HCT116 (cell line): ENCODE measurements around the gene UVSSA. TPM values are rescaled to one million over a fixed set of nuclear protein-coding genes. Genes with fewer than 3 reads are reported as not detected.

Source experiments
- ATAC-seq: fragments of 200-7000 bp; cut with Tn5 transposase; 2 replicates; pipeline ENCODE4 v1.9.1; 2020; ENCODE audit warnings: mild to moderate bottlenecking, moderate library complexity
- BruUV-seq: library from RNA; stranded (reverse); fragments of 400-500 nt; replicated peaks from 2 replicates; lab custom pipeline; 2021; lab: Mats Ljungman, UMichigan
- CTCF ChIA-PET: fragments of 300-600 bp; sonication (Branson Sonifier 250); formaldehyde crosslinking; loops from one replicate; lab custom pipeline; 2021; ENCODE audit warnings: antibody characterized with exemption; lab: Charles Lee
- POLR2A ChIA-PET: fragments of 300-600, 350-600 bp; sonication (Branson Sonifier 250); formaldehyde crosslinking; loops from one replicate; lab custom pipeline; 2021; ENCODE audit warnings: antibody characterized with exemption; lab: Charles Lee
- RAD21 ChIA-PET, 2 experiments: fragments of 300-600 bp; sonication (Branson Sonifier 250); formaldehyde crosslinking; loops; one replicate each; lab custom pipeline; 2023; ENCODE audit warnings: low total read pairs in 2 of 2; ENCODE audit not compliant: uncharacterized antibody in 2 of 2, unreplicated experiment in 2 of 2, low non-redundant PET in 1 of 2; lab: Charles Lee
- DNase-seq: peaks from one replicate; pipeline ENCODE4 v3.0.0-alpha.2; 2010; ENCODE audit warnings: low read depth, low spot score
- H2AFZ ChIP-seq: fragments of 200-600 bp; shearing (Covaris generic), sonication (generic); 2 replicates; pipeline ENCODE4 v1.6.1; 2017; ENCODE audit warnings: low read depth, mixed run types, mixed read lengths, antibody characterized with exemption, low read length; ENCODE audit not compliant: poor library complexity, severe bottlenecking
- H3K27ac ChIP-seq: 2 replicates; pipeline ENCODE4 v1.5.1; 2012; ENCODE audit warnings: low read depth, low read length
- H3K27me3 ChIP-seq: fragments of 200-600 bp; sonication (generic); 2 replicates; pipeline ENCODE4 v1.6.1; 2016; ENCODE audit warnings: mixed run types, low read length, mixed read lengths; ENCODE audit not compliant: insufficient read depth
- H3K36me3 ChIP-seq, 2 experiments: fragments of 200-500 bp in 1 of 2; fragments of 200-600 bp in 1 of 2; sonication (Bioruptor generic) in 1 of 2; sonication (generic) in 1 of 2; 2 replicates each; pipeline versions ENCODE4 v1.5.1 to v1.6.1; 2014 to 2016; ENCODE audit warnings: low read length in 2 of 2, inconsistent platforms in 1 of 2, mixed read lengths in 1 of 2, mixed run types in 1 of 2; ENCODE audit not compliant: insufficient read depth in 2 of 2, control insufficient read depth in 1 of 2
- H3K4me1 ChIP-seq, 2 experiments: fragments of 200-600 bp in 1 of 2; sonication (generic) in 1 of 2; 2 replicates each; pipeline versions ENCODE4 v1.5.1 to v1.6.1; 2012 to 2017; ENCODE audit warnings: low read length in 2 of 2, inconsistent platforms in 1 of 2, mild to moderate bottlenecking in 1 of 2, mixed read lengths in 1 of 2, mixed run types in 1 of 2, moderate library complexity in 1 of 2; ENCODE audit not compliant: insufficient read depth in 2 of 2, control insufficient read depth in 1 of 2
- H3K4me2 ChIP-seq: fragments of 200-600 bp; sonication (generic); 2 replicates; pipeline ENCODE4 v1.6.1; 2017; ENCODE audit warnings: mixed run types, low read length, mixed read lengths
- H3K4me3 ChIP-seq, 2 experiments: fragments of 200-600 bp in 1 of 2; sonication (generic) in 1 of 2; replicated peaks in 1 of 2; 2 replicates each; pipeline ENCODE4 v1.5.1; 2011 to 2016; ENCODE audit warnings: low read length in 2 of 2, control low read depth in 1 of 2, low read depth in 1 of 2, mild to moderate bottlenecking in 1 of 2, mixed read lengths in 1 of 2, mixed run types in 1 of 2
- H3K79me2 ChIP-seq: fragments of 200-600 bp; sonication (generic); 2 replicates; pipeline ENCODE4 v1.6.1; 2017; ENCODE audit warnings: mild to moderate bottlenecking, mixed run types, low read length, moderate library complexity, mixed read lengths; ENCODE audit not compliant: insufficient read depth
- H3K9ac ChIP-seq: fragments of 200-600 bp; sonication (generic); 2 replicates; pipeline ENCODE4 v1.6.1; 2016; ENCODE audit warnings: low read length, mixed read lengths
- H3K9me2 ChIP-seq: fragments of 200-600 bp; sonication (generic), shearing (Covaris generic); 2 replicates; pipeline ENCODE4 v1.6.1; 2017; ENCODE audit warnings: mixed run types, mild to moderate bottlenecking, moderate library complexity; ENCODE audit not compliant: insufficient read depth
- H3K9me3 ChIP-seq, 2 experiments: fragments of 200-500 bp in 1 of 2; fragments of 200-600 bp in 1 of 2; sonication (Bioruptor generic) in 1 of 2; sonication (generic) in 1 of 2; 2 replicates each; pipeline ENCODE4 v1.6.1; 2014 to 2017; ENCODE audit warnings: low read length in 2 of 2, mixed read lengths in 2 of 2, inconsistent platforms in 1 of 2, low read depth in 1 of 2, mild to moderate bottlenecking in 1 of 2, mixed run types in 1 of 2, moderate library complexity in 1 of 2; ENCODE audit not compliant: control insufficient read depth in 1 of 2, insufficient read depth in 1 of 2
- H4K20me1 ChIP-seq: fragments of 200-600 bp; sonication (generic), shearing (Covaris generic); 2 replicates; pipeline ENCODE4 v1.6.1; 2017; ENCODE audit warnings: mixed run types, mild to moderate bottlenecking, moderate library complexity; ENCODE audit not compliant: insufficient read depth
- EGR1 ChIP-seq: IDR thresholded peaks from 2 replicates; pipeline ENCODE4 v1.6.1; 2012; ENCODE audit warnings: low read depth
- ELF1 ChIP-seq: IDR thresholded peaks from 2 replicates; pipeline ENCODE4 v1.6.1; 2012; ENCODE audit warnings: low read depth, borderline replicate concordance
- EZH2 ChIP-seq: fragments of 200-600 bp; sonication (generic); IDR thresholded peaks from 2 replicates; pipeline ENCODE4 v1.6.1; 2017; ENCODE audit warnings: antibody characterized with exemption, mixed run types
- EZH2phosphoT487 ChIP-seq: fragments of 200-600 bp; IDR thresholded peaks from 2 replicates; pipeline ENCODE4 v1.6.1; 2018; ENCODE audit warnings: antibody characterized with exemption, borderline replicate concordance
- JUND ChIP-seq: IDR thresholded peaks from 2 replicates; pipeline ENCODE4 v1.6.1; 2012
- POLR2AphosphoS5 ChIP-seq: IDR thresholded peaks from 2 replicates; pipeline ENCODE4 v1.6.1; 2011; ENCODE audit warnings: mild to moderate bottlenecking, low read depth, low read length, moderate library complexity
- SIN3A ChIP-seq: IDR thresholded peaks from 2 replicates; pipeline ENCODE4 v1.6.1; 2012; ENCODE audit warnings: low read depth
- SP1 ChIP-seq: IDR thresholded peaks from 2 replicates; pipeline ENCODE4 v1.6.1; 2012; ENCODE audit warnings: low read depth
- ZFX ChIP-seq: fragments of 450-650 bp; IDR thresholded peaks from 2 replicates; pipeline ENCODE4 v1.6.1; 2017
- ZNF274 ChIP-seq: fragments of 200-500 bp; sonication (Bioruptor generic); IDR thresholded peaks from 2 replicates; pipeline ENCODE4 v1.6.1; 2014; ENCODE audit warnings: mild to moderate bottlenecking, low read depth, low read length, inconsistent platforms
- intact Hi-C: fragments of 100-400 bp; cut with micrococcal nuclease; formaldehyde crosslinking; loops from 2 replicates; pipeline ENCODE4 v1.10.0; 2022
- total RNA-seq: library from RNA; stranded (reverse); gene quantifications from one replicate; pipeline ENCODE4 v1.2.1, GENCODE V29; 2021; ENCODE audit not compliant: unreplicated experiment
- TF ChIP-seq, protein P1 (sequence below): IDR thresholded peaks from 2 replicates; pipeline ENCODE4 v1.6.1; 2012
- TF ChIP-seq, protein P2 (sequence below): IDR thresholded peaks from 2 replicates; pipeline ENCODE4 v1.6.1; 2012; ENCODE audit warnings: low read depth
- TF ChIP-seq, protein P3 (sequence below): IDR thresholded peaks from 2 replicates; pipeline ENCODE4 v1.6.1; 2012
- TF ChIP-seq, protein P4 (sequence below), 3 experiments: fragments of 200-600 bp in 1 of 3; sonication (generic) in 1 of 3; IDR thresholded peaks in 2 of 3; conservative IDR thresholded peaks in 1 of 3; 2 replicates each; pipeline ENCODE4 v1.5.1; 2012 to 2017; ENCODE audit warnings: low read depth in 2 of 3, low read length in 2 of 3, antibody characterized with exemption in 1 of 3, borderline replicate concordance in 1 of 3, control low read depth in 1 of 3, mild to moderate bottlenecking in 1 of 3, mixed read lengths in 1 of 3, mixed run types in 1 of 3, moderate library complexity in 1 of 3; ENCODE audit not compliant: insufficient read depth in 1 of 3

UVSSA gene
- total RNA-seq, 1 experiment from 2014 or later, result 30.5 TPM

DNA sequence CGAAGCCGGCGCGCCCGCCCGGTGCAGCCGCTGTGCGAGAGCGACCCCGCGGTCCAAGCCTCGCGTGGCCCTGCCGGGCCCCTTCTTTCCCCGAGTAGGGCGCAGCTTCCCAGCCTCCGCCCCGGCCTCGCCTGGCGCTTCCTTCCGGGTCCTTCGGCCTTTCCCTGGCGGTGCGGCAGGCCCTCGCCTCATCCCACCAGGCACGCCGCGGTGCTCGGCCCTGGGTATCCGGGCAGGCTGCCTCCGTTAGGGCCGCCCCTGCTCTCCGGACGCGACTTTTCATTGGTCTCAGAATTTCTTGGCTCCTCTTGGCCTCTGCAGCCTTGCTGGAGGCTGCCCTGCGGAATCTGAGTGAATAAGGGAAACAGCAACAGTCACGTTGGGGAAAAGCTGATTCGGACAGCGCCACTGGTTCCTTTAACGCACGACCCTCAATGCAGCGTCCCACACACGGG, 429 bp downstream of the UVSSA start:
- TF ChIP-seq EGR1, result no peak
- no peak for TF ChIP-seq ELF1
- TF ChIP-seq POLR2AphosphoS5, result peak; percentile 21; the same call in 1 of the 2 replicates
- TF ChIP-seq ZFX, result peak; percentile 93; the same call in 1 of the 2 replicates
- TF ChIP-seq, all 23 proteins: peak for 2
- peak overlapping the region; percentile 73 to 76 for H3K4me3 ChIP-seq
- H3K9ac ChIP-seq, result peak overlapping the region; percentile 85
- ChIA-PET RAD21 (no interaction called here), CTCF (interaction anchor here (1.0 kb wide), 1 partner anchor 9 kb away, joined by 5 read pairs; no protein-coding TSS in a partner anchor), POLR2A (interaction anchor here (1.3 to 2.1 kb wide), 3 partner anchors 15 to 99 kb away, joined by 3 to 8 read pairs (median 3); partner anchors contain the start of gene CTBP1)
- H3K27me3 ChIP-seq, result no peaks in the 10 kb centered on the region
- DNase-seq (no peak), ATAC-seq (peak; percentile 43)
- no peak overlapping the region for H2AFZ ChIP-seq
- no peaks in the 10 kb centered on the region for H3K9me2 ChIP-seq
- peaks cover 8 to 32% of the 10 kb centered on the region in 2 experiments for H3K4me1 ChIP-seq
- H3K27ac ChIP-seq, result peak overlapping the region; percentile 99
- no peaks in the 10 kb centered on the region for H3K9me3 ChIP-seq
- intact Hi-C loops, result loop anchor here (1.0 to 5.0 kb wide), 2 partner anchors 60 to 99 kb away; partner anchors contain the start of gene MAEA
- no peaks in the 10 kb centered on the region; a peak in 1 of 4 replicates for H3K36me3 ChIP-seq
- H3K4me2 ChIP-seq, result peak overlapping the region; percentile 85
- BruUV-seq, result no TSS peak
- H4K20me1 ChIP-seq, result no peaks in the 10 kb centered on the region
- peaks cover 29% of the 10 kb centered on the region for H3K79me2 ChIP-seq

DNA sequence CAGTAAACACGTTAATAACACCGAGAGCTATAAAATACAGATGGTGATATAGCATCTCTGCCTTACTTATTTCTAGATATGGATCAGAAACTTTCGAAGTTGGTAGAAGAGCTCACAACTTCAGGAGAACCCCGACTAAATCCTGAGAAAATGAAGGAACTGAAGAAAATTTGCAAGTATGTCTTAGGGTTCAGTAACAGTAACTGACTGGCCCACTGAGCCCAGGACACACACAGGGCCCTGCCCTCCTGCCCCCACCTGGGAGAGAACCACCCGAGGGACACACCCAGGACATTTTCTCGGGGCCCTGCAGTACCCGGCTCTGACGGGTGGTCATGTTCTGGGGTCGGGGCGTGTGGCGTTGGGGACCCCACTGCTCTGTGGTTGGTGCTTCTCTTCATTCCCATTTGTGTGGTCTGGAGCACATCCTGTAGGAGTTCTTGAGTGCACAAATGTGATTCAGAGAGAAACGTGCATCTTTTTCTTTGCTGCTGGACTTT, 1.1 kb downstream of the UVSSA start:
- peak overlapping the region; percentile 85 for H3K4me2 ChIP-seq
- no peaks in the 10 kb centered on the region for H3K9me3 ChIP-seq
- peak overlapping the region; percentile 99 for H3K27ac ChIP-seq
- H3K9me2 ChIP-seq, result no peaks in the 10 kb centered on the region
- TSS peak; percentile 76 for BruUV-seq
- peaks cover 29% of the 10 kb centered on the region for H3K79me2 ChIP-seq
- ChIA-PET POLR2A (interaction anchor here (0.6 to 1.3 kb wide), 2 partner anchors 98 to 158 kb away, joined by 3 to 4 read pairs; no protein-coding TSS in a partner anchor), CTCF (no interaction called here), RAD21 (no interaction called here)
- H3K36me3 ChIP-seq, result no peaks in the 10 kb centered on the region; a peak in 2 of 4 replicates
- H3K4me1 ChIP-seq, result peaks cover 8 to 32% of the 10 kb centered on the region in 2 experiments
- H2AFZ ChIP-seq, result no peak overlapping the region
- intact Hi-C loops, result loop anchor here (5.0 kb wide), 1 partner anchor 61 kb away; the partner anchor contains the start of gene MAEA
- no peaks in the 10 kb centered on the region for H3K27me3 ChIP-seq
- ATAC-seq (no peak), DNase-seq (no peak)
- no peaks in the 10 kb centered on the region for H4K20me1 ChIP-seq
- peak overlapping the region; percentile 85 for H3K9ac ChIP-seq
- peak overlapping the region; percentile 73 to 76 for H3K4me3 ChIP-seq
- no peak for TF ChIP-seq EZH2
- TF ChIP-seq, protein P1, sequence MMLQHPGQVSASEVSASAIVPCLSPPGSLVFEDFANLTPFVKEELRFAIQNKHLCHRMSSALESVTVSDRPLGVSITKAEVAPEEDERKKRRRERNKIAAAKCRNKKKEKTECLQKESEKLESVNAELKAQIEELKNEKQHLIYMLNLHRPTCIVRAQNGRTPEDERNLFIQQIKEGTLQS, result no peak
- no peak for TF ChIP-seq SP1
- no peak for TF ChIP-seq ELF1
- TF ChIP-seq, protein P2, sequence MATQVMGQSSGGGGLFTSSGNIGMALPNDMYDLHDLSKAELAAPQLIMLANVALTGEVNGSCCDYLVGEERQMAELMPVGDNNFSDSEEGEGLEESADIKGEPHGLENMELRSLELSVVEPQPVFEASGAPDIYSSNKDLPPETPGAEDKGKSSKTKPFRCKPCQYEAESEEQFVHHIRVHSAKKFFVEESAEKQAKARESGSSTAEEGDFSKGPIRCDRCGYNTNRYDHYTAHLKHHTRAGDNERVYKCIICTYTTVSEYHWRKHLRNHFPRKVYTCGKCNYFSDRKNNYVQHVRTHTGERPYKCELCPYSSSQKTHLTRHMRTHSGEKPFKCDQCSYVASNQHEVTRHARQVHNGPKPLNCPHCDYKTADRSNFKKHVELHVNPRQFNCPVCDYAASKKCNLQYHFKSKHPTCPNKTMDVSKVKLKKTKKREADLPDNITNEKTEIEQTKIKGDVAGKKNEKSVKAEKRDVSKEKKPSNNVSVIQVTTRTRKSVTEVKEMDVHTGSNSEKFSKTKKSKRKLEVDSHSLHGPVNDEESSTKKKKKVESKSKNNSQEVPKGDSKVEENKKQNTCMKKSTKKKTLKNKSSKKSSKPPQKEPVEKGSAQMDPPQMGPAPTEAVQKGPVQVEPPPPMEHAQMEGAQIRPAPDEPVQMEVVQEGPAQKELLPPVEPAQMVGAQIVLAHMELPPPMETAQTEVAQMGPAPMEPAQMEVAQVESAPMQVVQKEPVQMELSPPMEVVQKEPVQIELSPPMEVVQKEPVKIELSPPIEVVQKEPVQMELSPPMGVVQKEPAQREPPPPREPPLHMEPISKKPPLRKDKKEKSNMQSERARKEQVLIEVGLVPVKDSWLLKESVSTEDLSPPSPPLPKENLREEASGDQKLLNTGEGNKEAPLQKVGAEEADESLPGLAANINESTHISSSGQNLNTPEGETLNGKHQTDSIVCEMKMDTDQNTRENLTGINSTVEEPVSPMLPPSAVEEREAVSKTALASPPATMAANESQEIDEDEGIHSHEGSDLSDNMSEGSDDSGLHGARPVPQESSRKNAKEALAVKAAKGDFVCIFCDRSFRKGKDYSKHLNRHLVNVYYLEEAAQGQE, result no peak
- TF ChIP-seq, protein P3, sequence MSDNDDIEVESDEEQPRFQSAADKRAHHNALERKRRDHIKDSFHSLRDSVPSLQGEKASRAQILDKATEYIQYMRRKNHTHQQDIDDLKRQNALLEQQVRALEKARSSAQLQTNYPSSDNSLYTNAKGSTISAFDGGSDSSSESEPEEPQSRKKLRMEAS, result no peak
- TF ChIP-seq ZNF274, result no peak
- TF ChIP-seq SIN3A, result no peak
- TF ChIP-seq JUND, result no peak
- no peak for TF ChIP-seq EZH2phosphoT487
- TF ChIP-seq, protein P4, sequence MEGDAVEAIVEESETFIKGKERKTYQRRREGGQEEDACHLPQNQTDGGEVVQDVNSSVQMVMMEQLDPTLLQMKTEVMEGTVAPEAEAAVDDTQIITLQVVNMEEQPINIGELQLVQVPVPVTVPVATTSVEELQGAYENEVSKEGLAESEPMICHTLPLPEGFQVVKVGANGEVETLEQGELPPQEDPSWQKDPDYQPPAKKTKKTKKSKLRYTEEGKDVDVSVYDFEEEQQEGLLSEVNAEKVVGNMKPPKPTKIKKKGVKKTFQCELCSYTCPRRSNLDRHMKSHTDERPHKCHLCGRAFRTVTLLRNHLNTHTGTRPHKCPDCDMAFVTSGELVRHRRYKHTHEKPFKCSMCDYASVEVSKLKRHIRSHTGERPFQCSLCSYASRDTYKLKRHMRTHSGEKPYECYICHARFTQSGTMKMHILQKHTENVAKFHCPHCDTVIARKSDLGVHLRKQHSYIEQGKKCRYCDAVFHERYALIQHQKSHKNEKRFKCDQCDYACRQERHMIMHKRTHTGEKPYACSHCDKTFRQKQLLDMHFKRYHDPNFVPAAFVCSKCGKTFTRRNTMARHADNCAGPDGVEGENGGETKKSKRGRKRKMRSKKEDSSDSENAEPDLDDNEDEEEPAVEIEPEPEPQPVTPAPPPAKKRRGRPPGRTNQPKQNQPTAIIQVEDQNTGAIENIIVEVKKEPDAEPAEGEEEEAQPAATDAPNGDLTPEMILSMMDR (IDR thresholded peaks at IDR 0.05 in 2 of 3, conservative IDR thresholded peaks at IDR 0.05 in 1 of 3; ENCODE audit: borderline replicate concordance in 1 of 3, insufficient read depth in 1 of 3, low read depth in 2 of 3, low read length in 2 of 3), result no peak
